Measurements from ENCODE around the gene ZDHHC9. TPM values are rescaled to one million over a fixed set of nuclear protein-coding genes. Genes with fewer than 3 reads are reported as not detected.

Gene ZDHHC9
- total and polyA plus RNA-seq, 9 donors, result 8.3 to 34.6 (median 16.6) TPM

- no peak overlapping the region for H3K27ac ChIP-seq
- 72 to 79% (median 77%) methylated on average over 4 of the region's 4 CpGs for WGBS, 3 donors
These were observed 69.8 kb downstream of the ZDHHC9 start for GRCh38 chrX:129773649-129774458.

GRCh38 chrX:129772796-129773431 is 70.8 kb downstream of the ZDHHC9 start:
- 73 to 83% (median 79%) methylated on average over 14 of the region's 14 CpGs for WGBS, 3 donors
- intact Hi-C loops (cut with DNase I), result no loop called here

More at GRCh38 chrX:129773649-129774458, 69.8 kb downstream of the ZDHHC9 start:
- Histone ChIP-seq H3K36me3 (no peaks in the 10 kb centered on the region), H3K4me3 (no peak overlapping the region), H3K4me1 (ENCODE audit: insufficient read depth) (no peaks in the 10 kb centered on the region), H3K27me3 (no peaks in the 10 kb centered on the region), H3K9me3 (no peaks in the 10 kb centered on the region)
- no peak for DNase-seq
- TF ChIP-seq EP300 (IDR thresholded peaks at IDR 0.05) (no peak), CTCF (IDR thresholded peaks at IDR 0.05) (no peak), POLR2A (IDR thresholded peaks at IDR 0.05) (no peak)
- intact Hi-C loops (cut with DNase I), result no loop called here

GRCh38 chrX:129771266-129771995 is 72.3 kb downstream of the ZDHHC9 start:
- Histone ChIP-seq H3K36me3 (no peaks in the 10 kb centered on the region), H3K27me3 (no peaks in the 10 kb centered on the region), H3K27ac (no peak overlapping the region), H3K9me3 (no peaks in the 10 kb centered on the region), H3K4me3 (no peak overlapping the region), H3K4me1 (ENCODE audit: insufficient read depth) (no peaks in the 10 kb centered on the region)
- intact Hi-C loops (cut with DNase I), result no loop called here
- no peak for DNase-seq
- TF ChIP-seq EP300 (IDR thresholded peaks at IDR 0.05), result no peak
- TF ChIP-seq POLR2A (IDR thresholded peaks at IDR 0.05), result no peak
- TF ChIP-seq CTCF (IDR thresholded peaks at IDR 0.05), result no peak
- 70 to 73% (median 70%) methylated on average over 14 of the region's 14 CpGs for WGBS, 3 donors

More at GRCh38 chrX:129772796-129773431, 70.8 kb downstream of the ZDHHC9 start:
- Histone ChIP-seq H3K9me3 (no peaks in the 10 kb centered on the region), H3K27ac (no peak overlapping the region), H3K36me3 (no peaks in the 10 kb centered on the region), H3K4me1 (ENCODE audit: insufficient read depth) (no peaks in the 10 kb centered on the region), H3K4me3 (no peak overlapping the region), H3K27me3 (no peaks in the 10 kb centered on the region)
- no peak for TF ChIP-seq CTCF (IDR thresholded peaks at IDR 0.05)
- no peak for DNase-seq

GRCh38 chrX:129769467-129770154 is 74.1 kb downstream of the ZDHHC9 start:
- Histone ChIP-seq H3K4me1 (ENCODE audit: insufficient read depth) (no peaks in the 10 kb centered on the region), H3K36me3 (no peaks in the 10 kb centered on the region), H3K27ac (no peak overlapping the region), H3K9me3 (no peaks in the 10 kb centered on the region), H3K4me3 (no peak overlapping the region), H3K27me3 (no peaks in the 10 kb centered on the region)
- intact Hi-C loops (cut with DNase I), result no loop called here
- TF ChIP-seq CTCF (IDR thresholded peaks at IDR 0.05) (no peak), EP300 (IDR thresholded peaks at IDR 0.05) (no peak), POLR2A (IDR thresholded peaks at IDR 0.05) (no peak)
- DNase-seq, result no peak
- WGBS, 3 donors, result 63 to 70% (median 68%) methylated on average over 9 of the region's 9 CpGs

Data from ovary (tissue), 9 donors.